Common myeloid progenitor, CD34-positive (primary cell): ENCODE results near the gene SHC1.

Source experiments
- CTCF ChIA-PET: fragments of 350-600 bp; sonication (Branson Sonifier 250); formaldehyde crosslinking; loops from one replicate; lab custom pipeline; 2021; ENCODE audit warnings: antibody characterized with exemption; lab: Charles Lee
- POLR2A ChIA-PET: fragments of 350-600 bp; sonication (Branson Sonifier 250); formaldehyde crosslinking; loops from one replicate; lab custom pipeline; 2021; ENCODE audit warnings: antibody characterized with exemption; lab: Charles Lee
- DNase-seq, 3 donors: peaks; one replicate each; pipeline versions ENCODE4 v3.0.0 to v3.0.0-alpha.2; 2013
- H3K27ac ChIP-seq, 2 experiments: 1 replicate in 1 of 2; 2 replicates in 1 of 2; pipeline ENCODE4 v1.7.0; 2013; ENCODE audit warnings: inconsistent platforms in 2 of 2, low read length in 2 of 2, mild to moderate bottlenecking in 2 of 2, low read depth in 1 of 2, moderate library complexity in 1 of 2; ENCODE audit not compliant: severe bottlenecking in 2 of 2, insufficient read depth in 1 of 2, poor library complexity in 1 of 2
- H3K27me3 ChIP-seq, 5 experiments: replicated peaks in 2 of 5; 1 replicate in 3 of 5; 2 replicates in 2 of 5; pipeline versions ENCODE4 v1.6.1 to v1.7.0; 2013; ENCODE audit warnings: low read length in 4 of 5, mild to moderate bottlenecking in 2 of 5, moderate library complexity in 2 of 5, inconsistent platforms in 1 of 5; ENCODE audit not compliant: insufficient read depth in 5 of 5, control insufficient read depth in 4 of 5
- H3K36me3 ChIP-seq, 4 experiments: 1 replicate in 2 of 4; 2 replicates in 2 of 4; pipeline versions ENCODE4 v1.6.1 to v1.7.0; 2013; ENCODE audit warnings: low read length in 3 of 4, control low read depth in 1 of 4, mild to moderate bottlenecking in 1 of 4; ENCODE audit not compliant: control insufficient read depth in 4 of 4, insufficient read depth in 4 of 4
- H3K4me1 ChIP-seq, 4 experiments: 1 replicate in 3 of 4; 2 replicates in 1 of 4; pipeline versions ENCODE4 v1.6.1 to v1.7.1; 2013; ENCODE audit warnings: low read length in 3 of 4, mild to moderate bottlenecking in 3 of 4, control low read depth in 1 of 4, inconsistent platforms in 1 of 4, moderate library complexity in 1 of 4; ENCODE audit not compliant: control insufficient read depth in 4 of 4, insufficient read depth in 4 of 4; ENCODE audit errors: control extremely low read depth in 1 of 4
- H3K4me3 ChIP-seq, 7 experiments: 1 replicate in 4 of 7; 2 replicates in 3 of 7; pipeline versions ENCODE4 v1.5.1 to v1.7.0; 2013; ENCODE audit warnings: mild to moderate bottlenecking in 7 of 7, low read length in 6 of 7, moderate library complexity in 6 of 7, inconsistent platforms in 2 of 7, low read depth in 2 of 7, control low read depth in 1 of 7; ENCODE audit not compliant: insufficient read depth in 4 of 7, control insufficient read depth in 1 of 7; ENCODE audit errors: extremely low read depth in 1 of 7
- H3K9me3 ChIP-seq, 5 experiments: 1 replicate in 4 of 5; 2 replicates in 1 of 5; pipeline versions ENCODE4 v1.6.1 to v1.7.1; 2013; ENCODE audit warnings: low read length in 4 of 5, mild to moderate bottlenecking in 2 of 5, inconsistent platforms in 1 of 5, low read depth in 1 of 5, moderate library complexity in 1 of 5; ENCODE audit not compliant: control insufficient read depth in 4 of 5, insufficient read depth in 2 of 5; ENCODE audit errors: control extremely low read depth in 1 of 5
- WGBS: methylation state at CpG from one replicate; pipeline ENCODE4 v1.1.5; 2013; ENCODE audit not compliant: insufficient coverage; 5-methylcytosine and 5-hydroxymethylcytosine counted together

Gene SHC1

DNA sequence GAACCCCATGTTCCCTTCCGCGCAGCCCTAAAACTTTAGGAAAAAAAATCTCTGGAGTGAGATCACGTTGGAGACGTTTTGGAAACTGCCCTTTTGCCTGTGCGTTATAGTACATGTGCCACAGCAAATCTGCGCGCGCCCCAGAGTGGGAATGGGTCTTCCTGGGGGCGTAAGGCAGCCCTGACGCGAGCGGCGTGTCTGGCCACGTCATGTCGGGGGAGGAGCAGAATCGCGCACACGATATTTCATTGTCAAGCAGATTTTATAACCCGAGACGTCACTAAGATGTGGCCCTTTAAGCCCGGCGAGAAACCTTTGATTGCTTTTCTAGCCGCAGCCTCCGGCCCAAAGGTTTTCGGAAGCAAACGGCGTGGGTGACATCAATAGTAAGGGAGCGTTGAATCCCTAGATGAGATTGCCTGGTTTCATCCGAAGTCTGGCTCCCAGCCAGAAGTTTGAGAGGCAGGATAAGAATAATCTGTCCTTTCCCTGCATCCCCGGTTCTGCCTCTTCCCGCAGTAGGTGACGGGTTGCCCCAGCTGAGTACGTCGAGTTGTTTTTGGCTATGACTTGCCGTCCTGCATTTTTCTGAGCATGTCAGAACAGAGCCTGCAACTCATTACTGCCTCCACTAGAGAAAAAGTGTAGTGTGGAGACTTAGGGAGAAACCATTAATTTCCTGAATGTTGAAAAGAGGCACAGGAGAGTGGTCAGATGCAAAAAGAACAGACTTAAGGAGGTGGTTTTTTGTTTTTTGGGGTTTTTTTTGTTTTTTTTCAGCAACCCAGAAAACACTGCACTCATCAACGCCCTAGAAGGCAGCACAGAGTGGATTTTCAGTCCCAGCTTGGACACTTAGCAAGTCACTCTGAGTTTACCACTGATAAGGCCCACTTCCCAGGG, 33.2 kb downstream of the SHC1 start:
- no peaks in the 10 kb centered on the region for H3K27me3 ChIP-seq
- DNase-seq, result peak; percentile 97 to 99 (median 99)
- no peaks in the 10 kb centered on the region for H3K9me3 ChIP-seq
- H3K4me1 ChIP-seq, result peaks cover 19 to 68% (median 61%) of the 10 kb centered on the region in 4 experiments
- no peaks in the 10 kb centered on the region for H3K36me3 ChIP-seq
- H3K4me3 ChIP-seq, result peak overlapping the region; percentile 44 to 86 (median 80)
- CTCF ChIA-PET, result interaction anchor here (0.8 to 2.2 kb wide), 17 partner anchors 7 to 377 kb away, joined by 3 to 10 read pairs (median 4); partner anchors contain the start of gene FLAD1
- 0% methylated on average over 26 of the region's 36 CpGs for WGBS
- POLR2A ChIA-PET, result interaction anchor here (0.6 to 2.4 kb wide), 5 partner anchors 12 to 331 kb away, joined by 3 to 7 read pairs (median 5); partner anchors contain the start of gene PBXIP1
- H3K27ac ChIP-seq, result peak overlapping the region; percentile 99

DNA sequence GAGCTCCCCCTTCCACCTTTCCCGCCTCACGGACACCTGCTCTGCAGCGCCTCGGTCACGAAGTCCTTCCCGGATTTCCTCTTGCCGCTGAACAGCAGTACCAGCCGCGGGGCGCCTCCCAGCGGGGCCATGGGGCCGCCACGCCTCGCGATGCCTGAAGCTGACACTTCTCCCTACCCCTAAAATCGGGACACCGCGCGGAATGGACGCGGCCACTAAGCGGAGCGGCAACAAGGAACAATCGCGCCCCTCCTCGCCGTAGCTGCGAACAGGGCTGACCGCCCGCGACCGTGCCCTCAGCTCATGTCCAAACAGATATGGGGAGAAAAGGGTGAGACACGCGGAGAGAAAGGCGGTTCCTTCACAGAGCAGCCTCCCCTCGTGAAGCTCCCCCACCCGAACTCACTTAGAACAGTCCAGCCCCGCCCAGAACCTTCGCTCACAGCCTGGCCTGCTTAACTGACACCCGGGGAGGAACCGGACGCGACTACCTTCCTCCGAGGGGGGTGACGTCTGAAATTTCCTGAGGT, 33.9 kb downstream of the SHC1 start, which contains the start of gene PMVK:
Gene PMVK, minus strand, starts transcription at position 165 of the 530 bp plus-strand sequence. Its CDS starts 34 bp downstream, at position 131.
- POLR2A ChIA-PET, result interaction anchor here (0.6 to 2.4 kb wide), 6 partner anchors 11 to 330 kb away, joined by 3 to 7 read pairs (median 4); partner anchors contain the start of genes PBXIP1 and PYGO2
- peak within 1 kb of the TSS; percentile 99 for H3K27ac ChIP-seq
- peaks cover 0 to 5% (median 4%) of the 10 kb centered on the region in 4 experiments for H3K36me3 ChIP-seq
- CTCF ChIA-PET, result interaction anchor here (0.6 to 2.2 kb wide), 18 partner anchors 8 to 456 kb away, joined by 3 to 10 read pairs (median 4); partner anchors contain the start of gene FLAD1
- peaks cover 12 to 61% (median 54%) of the 10 kb centered on the region in 4 experiments for H3K4me1 ChIP-seq
- no peaks in the 10 kb centered on the region for H3K27me3 ChIP-seq
- WGBS, result under 1% methylated on average over 28 of the region's 45 CpGs
- peak; percentile 97 to 99 (median 99) for DNase-seq
- H3K9me3 ChIP-seq, result no peaks in the 10 kb centered on the region
- peak within 1 kb of the TSS; percentile 44 to 86 (median 80) for H3K4me3 ChIP-seq

GRCh38 chr1:154935749-154936554, 34.6 kb downstream of the SHC1 start:
- Histone ChIP-seq H3K4me1 (peaks cover 10 to 58% (median 47%) of the 10 kb centered on the region in 4 experiments), H3K9me3 (no peaks in the 10 kb centered on the region), H3K27ac (peak overlapping the region; percentile 99), H3K36me3 (peaks cover under 1 to 9% (median 6%) of the 10 kb centered on the region in 4 experiments), H3K27me3 (no peaks in the 10 kb centered on the region), H3K4me3 (peak overlapping the region; percentile 28 to 86 (median 80))
- POLR2A ChIA-PET, result interaction anchor here (1.2 to 2.4 kb wide), 4 partner anchors 10 to 52 kb away, joined by 4 to 7 read pairs (median 6); partner anchors contain the start of genes PBXIP1 and PYGO2
- DNase-seq, result no peak
- 57% methylated on average over 23 of the region's 27 CpGs for WGBS
- CTCF ChIA-PET, result interaction anchor here (0.6 to 2.2 kb wide), 18 partner anchors 9 to 455 kb away, joined by 3 to 10 read pairs (median 4); partner anchors contain the start of gene FLAD1

DNA sequence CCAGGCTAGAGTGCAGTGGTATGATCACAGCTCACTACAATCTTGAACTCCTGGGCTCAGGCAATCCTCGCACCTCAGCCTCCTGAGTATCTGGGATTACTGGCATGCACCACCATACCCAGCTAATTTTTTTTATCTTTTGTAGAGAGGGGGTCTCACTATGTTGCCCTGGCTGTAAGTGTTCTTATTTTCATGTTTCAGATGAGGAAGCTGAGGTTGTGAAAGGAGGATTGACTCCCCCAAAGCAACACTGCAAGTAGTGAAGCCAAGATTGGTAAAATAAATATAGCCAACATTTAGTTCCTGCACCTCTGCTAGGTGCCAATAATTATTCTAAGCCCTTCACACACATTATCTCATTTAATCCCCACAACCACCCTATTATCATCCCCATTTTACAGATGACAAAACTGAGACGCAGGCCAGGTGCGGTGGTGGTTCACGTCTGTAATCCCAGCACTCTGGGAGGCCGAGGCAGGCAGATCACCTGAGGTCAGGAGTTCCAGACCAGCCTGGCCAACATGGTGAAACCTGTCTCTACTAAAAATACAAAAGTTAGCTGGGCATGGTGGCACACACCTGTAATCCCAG, 36.1 kb downstream of the SHC1 start:
- WGBS, result 82% methylated on average over 3 of the region's 5 CpGs
- H3K9me3 ChIP-seq, result no peaks in the 10 kb centered on the region
- H3K36me3 ChIP-seq, result peaks cover 3 to 14% (median 9%) of the 10 kb centered on the region in 4 experiments
- CTCF ChIA-PET, result interaction anchor here (0.9 to 1.9 kb wide), 2 partner anchors 10 kb away, joined by 3 to 6 read pairs; no protein-coding TSS in a partner anchor
- H3K27ac ChIP-seq, result no peak overlapping the region
- DNase-seq, result no peak
- H3K4me1 ChIP-seq, result peaks cover 8 to 44% (median 33%) of the 10 kb centered on the region in 4 experiments
- H3K4me3 ChIP-seq, result no peak overlapping the region
- POLR2A ChIA-PET, result no interaction called here
- H3K27me3 ChIP-seq, result no peaks in the 10 kb centered on the region

DNA sequence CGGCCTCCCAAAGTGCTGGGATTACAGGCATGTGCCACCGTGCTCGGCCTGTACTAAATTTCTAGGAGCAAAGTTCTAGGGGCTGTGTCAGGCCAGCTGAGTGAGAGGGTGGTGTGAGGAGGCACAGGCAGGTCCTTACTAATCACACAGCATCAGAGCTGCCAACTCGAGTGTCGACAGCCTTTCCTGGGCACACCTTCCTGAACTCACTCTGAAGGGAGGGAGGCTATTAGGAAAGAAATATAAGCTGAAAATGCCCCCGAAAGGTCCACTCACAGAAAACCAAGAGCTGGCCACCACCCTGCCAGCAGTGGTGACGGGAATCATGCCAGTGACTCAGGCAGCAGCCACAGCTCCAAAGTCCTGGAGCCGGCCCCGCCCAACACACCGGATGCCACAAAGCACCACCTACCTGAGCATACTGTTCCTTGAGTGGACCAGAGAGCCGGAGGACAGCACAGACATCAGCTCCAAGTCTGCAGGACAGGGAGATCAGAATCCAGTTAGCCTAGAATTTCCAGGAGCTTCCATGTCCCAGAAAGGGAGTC, 38.5 kb downstream of the SHC1 start:
- WGBS, result 93% methylated on average over 4 of the region's 11 CpGs
- Histone ChIP-seq H3K36me3 (peaks cover 4 to 28% (median 17%) of the 10 kb centered on the region in 4 experiments), H3K27ac (no peak overlapping the region), H3K4me3 (no peak overlapping the region), H3K9me3 (no peaks in the 10 kb centered on the region), H3K4me1 (peaks cover 2 to 30% (median 18%) of the 10 kb centered on the region in 4 experiments), H3K27me3 (no peaks in the 10 kb centered on the region)
- no peak for DNase-seq
- ChIA-PET POLR2A (no interaction called here), CTCF (interaction anchor here (1.0 to 1.4 kb wide), 2 partner anchors 11 to 12 kb away, joined by 3 to 4 read pairs; no protein-coding TSS in a partner anchor)
